SK-N-SH (cell line): ENCODE data around the gene SERPINB2. TPM values are rescaled to one million over a fixed set of nuclear protein-coding genes. Genes with fewer than 3 reads are reported as not detected.

Experiments used
- CTCF ChIA-PET: fragments of 300-600, 350-600 bp; formaldehyde crosslinking; extraction: SDS; loops from one replicate; lab custom pipeline; 2021; lab: Yijun Ruan, JAX
- POLR2A ChIA-PET: fragments of 350-600 bp; sonication (Branson Sonifier 250); formaldehyde crosslinking; extraction: SDS; loops from one replicate; lab custom pipeline; 2020; ENCODE audit warnings: antibody characterized with exemption, inconsistent platforms; lab: Yijun Ruan, JAX
- DNase-seq: peaks from one replicate; pipeline ENCODE4 v3.0.0; 2012
- H2AFZ ChIP-seq: fragments of 200-600 bp; sonication (generic); 2 replicates; pipeline ENCODE4 v1.8.1; 2016; ENCODE audit warnings: antibody characterized with exemption, mild to moderate bottlenecking, low read depth
- H3F3A ChIP-seq: fragments of 200-600 bp; sonication (generic); replicated peaks from 2 replicates; pipeline ENCODE3; 2016; ENCODE audit warnings: antibody characterized with exemption, mild to moderate bottlenecking; ENCODE audit not compliant: insufficient read depth
- H3K27ac ChIP-seq, 2 experiments: fragments of 200-500 bp in 1 of 2; fragments of 200-600 bp in 1 of 2; sonication (Bioruptor generic) in 1 of 2; sonication (generic), shearing (Covaris generic) in 1 of 2; 2 replicates each; pipeline versions ENCODE4 v1.5.1 to v1.6.1; 2014 to 2016; ENCODE audit warnings: low read depth in 2 of 2, inconsistent platforms in 1 of 2, low read length in 1 of 2, mild to moderate bottlenecking in 1 of 2, mixed read lengths in 1 of 2
- H3K27me3 ChIP-seq: fragments of 200-600 bp; sonication (generic), shearing (Covaris generic); 2 replicates; pipeline ENCODE4 v1.6.1; 2016; ENCODE audit warnings: mixed run types; ENCODE audit not compliant: insufficient read depth
- H3K36me3 ChIP-seq, 2 experiments: fragments of 200-500 bp in 1 of 2; fragments of 200-600 bp in 1 of 2; sonication (Bioruptor generic) in 1 of 2; sonication (generic) in 1 of 2; replicated peaks in 1 of 2; 2 replicates each; pipeline versions ENCODE3 to v1.5.1; 2014 to 2016; ENCODE audit warnings: low read length in 1 of 2, mild to moderate bottlenecking in 1 of 2; ENCODE audit not compliant: insufficient read depth in 2 of 2, control insufficient read depth in 1 of 2
- H3K4me1 ChIP-seq, 2 experiments: fragments of 200-500 bp in 1 of 2; fragments of 200-600 bp in 1 of 2; sonication (Bioruptor generic) in 1 of 2; sonication (generic), shearing (Covaris generic) in 1 of 2; 2 replicates each; pipeline versions ENCODE4 v1.5.1 to v1.6.1; 2014 to 2016; ENCODE audit warnings: low read depth in 1 of 2, low read length in 1 of 2, mixed run types in 1 of 2; ENCODE audit not compliant: insufficient read depth in 2 of 2, control insufficient read depth in 1 of 2
- H3K4me2 ChIP-seq: fragments of 200-600 bp; sonication (generic), shearing (Covaris generic); 2 replicates; pipeline ENCODE4 v1.6.1; 2017; ENCODE audit warnings: mixed run types
- H3K4me3 ChIP-seq, 2 experiments: fragments of 200-500 bp in 1 of 2; fragments of 200-600 bp in 1 of 2; sonication (Bioruptor generic) in 1 of 2; sonication (generic), shearing (Covaris generic) in 1 of 2; 2 replicates each; pipeline versions ENCODE4 v1.5.1 to v1.8.1; 2014 to 2016; ENCODE audit warnings: low read depth in 2 of 2, inconsistent platforms in 1 of 2, low read length in 1 of 2, mild to moderate bottlenecking in 1 of 2, mixed read lengths in 1 of 2, moderate library complexity in 1 of 2
- H3K79me2 ChIP-seq: fragments of 200-600 bp; sonication (generic); 2 replicates; pipeline ENCODE4 v1.8.1; 2017; ENCODE audit warnings: mild to moderate bottlenecking; ENCODE audit not compliant: insufficient read depth
- H3K9ac ChIP-seq: fragments of 200-600 bp; sonication (generic); 2 replicates; pipeline ENCODE4 v1.6.1; 2017; ENCODE audit warnings: mixed run types
- H3K9me2 ChIP-seq: fragments of 200-600 bp; sonication (generic); 2 replicates; pipeline ENCODE4 v1.6.1; 2017; ENCODE audit warnings: mixed run types
- H3K9me3 ChIP-seq: fragments of 200-600 bp; sonication (generic); 2 replicates; pipeline ENCODE4 v1.6.1; 2017; ENCODE audit warnings: mixed run types, mild to moderate bottlenecking, moderate library complexity
- H4K20me1 ChIP-seq: fragments of 200-600 bp; sonication (generic); 2 replicates; pipeline ENCODE4 v1.6.1; 2017; ENCODE audit warnings: mild to moderate bottlenecking, mixed run types; ENCODE audit not compliant: insufficient read depth
- CHD2 ChIP-seq: fragments of 150-350 bp; IDR thresholded peaks from 2 replicates; pipeline ENCODE4 v1.6.1; 2018; ENCODE audit warnings: low read length; ENCODE audit not compliant: partially characterized antibody
- ELF1 ChIP-seq: IDR thresholded peaks from 2 replicates; pipeline ENCODE4 v1.4.0; 2012
- FOSL2 ChIP-seq: IDR thresholded peaks from 2 replicates; pipeline ENCODE4 v1.4.0; 2012; ENCODE audit warnings: low read depth, mild to moderate bottlenecking, moderate library complexity, borderline replicate concordance
- FOXJ3 ChIP-seq: sonication (generic); formaldehyde crosslinking; IDR thresholded peaks from 2 replicates; pipeline ENCODE4 v1.5.1; 2020; ENCODE audit warnings: mild to moderate bottlenecking, missing genetic modification reagents
- GATA2 ChIP-seq: sonication (generic); formaldehyde crosslinking; IDR thresholded peaks from 2 replicates; pipeline ENCODE4 v1.5.0; 2020; ENCODE audit warnings: mild to moderate bottlenecking, missing genetic modification reagents
- MEF2A ChIP-seq: IDR thresholded peaks from 2 replicates; pipeline ENCODE4 v1.4.0; 2012; ENCODE audit warnings: low read depth, borderline replicate concordance
- POLR2AphosphoS5 ChIP-seq: IDR thresholded peaks from 2 replicates; pipeline ENCODE4 v1.6.1; 2012; ENCODE audit warnings: low read depth, low read length
- RAD21 ChIP-seq: IDR thresholded peaks from 2 replicates; pipeline ENCODE4 v1.6.1; 2012; ENCODE audit warnings: mild to moderate bottlenecking, low read length
- RCOR1 ChIP-seq: fragments of 150-350 bp; IDR thresholded peaks from 2 replicates; pipeline ENCODE4 v1.6.1; 2017; ENCODE audit warnings: antibody characterized with exemption, low read length
- RXRA ChIP-seq: IDR thresholded peaks from 2 replicates; pipeline ENCODE4 v1.4.0; 2012; ENCODE audit warnings: low read depth, mild to moderate bottlenecking, borderline replicate concordance
- SIN3A ChIP-seq: IDR thresholded peaks from 2 replicates; pipeline ENCODE4 v1.6.1; 2012; ENCODE audit warnings: low read depth, mild to moderate bottlenecking, low read length, moderate library complexity, borderline replicate concordance
- SMC3 ChIP-seq: IDR thresholded peaks from 2 replicates; pipeline ENCODE4 v1.6.1; 2012; ENCODE audit warnings: low read depth, low read length, improper control_type of control experiment
- TAF1 ChIP-seq: IDR thresholded peaks from 2 replicates; pipeline ENCODE4 v1.6.1; 2012; ENCODE audit warnings: low read depth, mild to moderate bottlenecking, low read length, moderate library complexity, borderline replicate concordance
- TEAD4 ChIP-seq: IDR thresholded peaks from 2 replicates; pipeline ENCODE4 v1.4.0; 2012; ENCODE audit warnings: mild to moderate bottlenecking, borderline replicate concordance; ENCODE audit not compliant: insufficient read depth
- YY1 ChIP-seq: IDR thresholded peaks from 2 replicates; pipeline ENCODE4 v1.4.0; 2012; ENCODE audit warnings: low read depth, mild to moderate bottlenecking
- WGBS: methylation state at CpG from one replicate; pipeline ENCODE4 v1.1.6; 2017; ENCODE audit warnings: low lambda C conversion rate; 5-methylcytosine and 5-hydroxymethylcytosine counted together
- polyA plus RNA-seq, 3 experiments: library from polyadenylated mRNA; depleted of rRNA; stranded (reverse); fragments of >200 nt; gene quantifications; 2 replicates each; pipeline ENCODE4 v1.2.3, GENCODE V29; 2012
- TF ChIP-seq, protein P1 (sequence below): fragments of 150-350 bp; IDR thresholded peaks from 2 replicates; pipeline ENCODE4 v1.6.1; 2016; ENCODE audit warnings: mild to moderate bottlenecking, low read depth, low read length
- TF ChIP-seq, protein P2 (sequence below): IDR thresholded peaks from 2 replicates; pipeline ENCODE4 v1.4.0; 2012; ENCODE audit warnings: low read depth
- TF ChIP-seq, protein P3 (sequence below): IDR thresholded peaks from 2 replicates; pipeline ENCODE4; 2012

SERPINB2 gene
- polyA plus RNA-seq, 1 of the 3 experiments (the other 2 are of a cell fraction), result 5.9 TPM

DNA sequence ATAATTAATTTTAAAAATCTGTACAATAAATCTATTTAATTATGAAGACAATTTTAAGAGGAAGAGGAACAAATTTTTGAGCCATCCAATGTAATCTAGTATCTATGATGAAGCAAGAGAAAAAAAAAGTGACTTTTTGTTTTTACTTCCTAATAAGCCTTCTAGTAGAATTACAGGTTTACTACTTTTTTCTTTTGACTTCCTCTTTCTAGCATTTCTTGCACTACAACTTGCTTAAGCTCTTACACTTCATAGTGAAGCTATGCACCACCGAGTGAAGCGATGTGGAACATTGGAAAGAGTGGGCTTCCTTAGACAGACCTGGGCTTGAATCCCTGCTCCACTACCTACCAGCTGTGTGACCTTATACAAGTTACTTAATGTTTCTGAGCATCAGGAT is 2.1 kb downstream of the SERPINB2 start:
- CTCF ChIA-PET, result interaction anchor here (1.5 to 2.7 kb wide), 2 partner anchors 47 to 105 kb away, joined by 11 read pairs; no protein-coding TSS in a partner anchor
- POLR2A ChIA-PET, result no interaction called here
- H3K4me1 ChIP-seq, result no peaks in the 10 kb centered on the region
- no peak overlapping the region for H3K9ac ChIP-seq
- WGBS, result 81% methylated on average over 2 of the region's 2 CpGs
- no peak overlapping the region for H2AFZ ChIP-seq
- H3K36me3 ChIP-seq, result no peaks in the 10 kb centered on the region
- no peak overlapping the region for H3K4me2 ChIP-seq
- no peaks in the 10 kb centered on the region for H4K20me1 ChIP-seq
- TF ChIP-seq, protein P1, sequence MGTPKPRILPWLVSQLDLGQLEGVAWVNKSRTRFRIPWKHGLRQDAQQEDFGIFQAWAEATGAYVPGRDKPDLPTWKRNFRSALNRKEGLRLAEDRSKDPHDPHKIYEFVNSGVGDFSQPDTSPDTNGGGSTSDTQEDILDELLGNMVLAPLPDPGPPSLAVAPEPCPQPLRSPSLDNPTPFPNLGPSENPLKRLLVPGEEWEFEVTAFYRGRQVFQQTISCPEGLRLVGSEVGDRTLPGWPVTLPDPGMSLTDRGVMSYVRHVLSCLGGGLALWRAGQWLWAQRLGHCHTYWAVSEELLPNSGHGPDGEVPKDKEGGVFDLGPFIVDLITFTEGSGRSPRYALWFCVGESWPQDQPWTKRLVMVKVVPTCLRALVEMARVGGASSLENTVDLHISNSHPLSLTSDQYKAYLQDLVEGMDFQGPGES, result no peak
- TF ChIP-seq RAD21 (no peak), TAF1 (no peak), POLR2AphosphoS5 (no peak), GATA2 (CRISPR knock-in tag) (no peak), FOSL2 (no peak), YY1 (no peak)
- no peaks in the 10 kb centered on the region for H3K9me3 ChIP-seq
- H3K79me2 ChIP-seq, result no peaks in the 10 kb centered on the region
- H3K4me3 ChIP-seq, result no peak overlapping the region
- H3K9me2 ChIP-seq, result no peaks in the 10 kb centered on the region
- H3F3A ChIP-seq, result no peaks in the 10 kb centered on the region
- H3K27ac ChIP-seq, result no peak overlapping the region
- DNase-seq, result no peak
- peaks cover 11% of the 10 kb centered on the region; the same call in 1 of the 2 replicates for H3K27me3 ChIP-seq

DNA sequence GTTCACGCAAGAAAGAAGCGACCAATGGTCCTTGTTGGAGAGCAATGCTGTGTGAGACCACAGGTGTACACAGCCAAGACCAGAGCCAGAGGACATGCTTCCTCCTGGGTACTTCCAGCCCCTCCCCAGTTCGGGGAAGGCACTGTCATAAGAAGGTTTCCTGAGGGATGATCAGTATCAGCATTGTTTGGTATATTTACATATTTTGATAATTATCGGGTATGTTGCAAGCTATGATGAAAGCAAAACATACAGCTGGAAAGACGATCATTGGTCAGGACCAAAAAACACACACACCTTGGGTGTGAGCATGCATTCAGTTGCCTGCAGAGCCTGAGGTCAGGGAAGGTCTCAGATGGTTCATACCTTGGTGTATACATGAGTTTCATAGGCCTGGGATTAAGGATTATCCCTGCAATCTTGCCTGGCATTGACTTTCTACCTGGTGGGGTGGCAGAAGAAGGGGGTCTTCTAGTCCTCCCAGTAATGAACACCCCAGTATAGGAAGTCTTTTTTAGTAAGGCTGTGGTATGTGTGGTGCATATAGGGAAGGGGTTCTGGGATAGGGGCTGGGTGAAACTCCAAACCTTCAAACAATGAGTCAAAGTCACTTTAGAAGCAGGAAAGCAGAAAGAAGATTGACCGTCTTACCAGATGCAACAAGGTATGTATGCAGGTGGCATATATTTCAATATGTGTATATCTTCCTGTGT is 2.9 kb downstream of the SERPINB2 start:
- WGBS, result 34% methylated on average over 6 of the region's 6 CpGs
- Histone ChIP-seq H3K4me2 (no peak overlapping the region), H3K9me3 (no peaks in the 10 kb centered on the region), H2AFZ (no peak overlapping the region), H3K9ac (no peak overlapping the region), H3F3A (no peaks in the 10 kb centered on the region), H3K4me1 (no peaks in the 10 kb centered on the region), H3K79me2 (no peaks in the 10 kb centered on the region), H3K36me3 (no peaks in the 10 kb centered on the region), H3K27me3 (peaks cover 11% of the 10 kb centered on the region; the same call in 1 of the 2 replicates), H3K27ac (no peak overlapping the region), H4K20me1 (no peaks in the 10 kb centered on the region), H3K9me2 (no peaks in the 10 kb centered on the region), H3K4me3 (no peak overlapping the region)
- no peak for DNase-seq
- TF ChIP-seq TEAD4 (no peak), GATA2 (CRISPR knock-in tag) (no peak), CHD2 (no peak), ELF1 (no peak), SMC3 (no peak), POLR2AphosphoS5 (no peak), RAD21 (no peak), FOXJ3 (CRISPR knock-in tag) (no peak), MEF2A (no peak), RCOR1 (no peak), RXRA (no peak), SIN3A (no peak)
- TF ChIP-seq, protein P1, result no peak
- TF ChIP-seq, protein P2, sequence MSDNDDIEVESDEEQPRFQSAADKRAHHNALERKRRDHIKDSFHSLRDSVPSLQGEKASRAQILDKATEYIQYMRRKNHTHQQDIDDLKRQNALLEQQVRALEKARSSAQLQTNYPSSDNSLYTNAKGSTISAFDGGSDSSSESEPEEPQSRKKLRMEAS, result no peak
- TF ChIP-seq, protein P3, sequence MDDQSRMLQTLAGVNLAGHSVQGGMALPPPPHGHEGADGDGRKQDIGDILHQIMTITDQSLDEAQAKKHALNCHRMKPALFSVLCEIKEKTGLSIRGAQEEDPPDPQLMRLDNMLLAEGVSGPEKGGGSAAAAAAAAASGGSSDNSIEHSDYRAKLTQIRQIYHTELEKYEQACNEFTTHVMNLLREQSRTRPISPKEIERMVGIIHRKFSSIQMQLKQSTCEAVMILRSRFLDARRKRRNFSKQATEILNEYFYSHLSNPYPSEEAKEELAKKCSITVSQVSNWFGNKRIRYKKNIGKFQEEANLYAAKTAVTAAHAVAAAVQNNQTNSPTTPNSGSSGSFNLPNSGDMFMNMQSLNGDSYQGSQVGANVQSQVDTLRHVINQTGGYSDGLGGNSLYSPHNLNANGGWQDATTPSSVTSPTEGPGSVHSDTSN, result no peak
- CTCF ChIA-PET, result interaction anchor here (1.2 to 2.7 kb wide), 4 partner anchors 10 to 104 kb away, joined by 5 to 11 read pairs (median 10); no protein-coding TSS in a partner anchor
- POLR2A ChIA-PET, result no interaction called here
